DOHH2 (cell line): Measurements from ENCODE around the gene ZNF451.
"Not testable (repeated sequence)": the region's sequence is repeated elsewhere in the genome, so short reads cannot be mapped to it uniquely, and the experiment has no call there.

Experiments used
- H3F3A ChIP-seq: fragments of 200-600 bp; sonication (generic), shearing (Covaris generic); 2 replicates; pipeline ENCODE4 v1.6.0; 2016; ENCODE audit warnings: antibody characterized with exemption, mild to moderate bottlenecking; ENCODE audit not compliant: control insufficient read depth, insufficient read depth
- H3K27ac ChIP-seq: fragments of 200-600 bp; sonication (generic); 2 replicates; pipeline ENCODE4 v1.5.1; 2014; ENCODE audit warnings: low read depth, mild to moderate bottlenecking, low read length, moderate library complexity
- H3K27me3 ChIP-seq: fragments of 200-600 bp; sonication (generic); 2 replicates; pipeline ENCODE4 v1.6.1; 2014; ENCODE audit warnings: mild to moderate bottlenecking, low read length, mixed read lengths; ENCODE audit not compliant: control insufficient read depth
- H3K36me3 ChIP-seq: fragments of 200-600 bp; sonication (generic); 2 replicates; pipeline ENCODE4 v1.6.1; 2014; ENCODE audit warnings: mild to moderate bottlenecking, low read length, moderate library complexity, mixed read lengths; ENCODE audit not compliant: control insufficient read depth
- H3K4me1 ChIP-seq: fragments of 200-600 bp; sonication (generic); 2 replicates; pipeline ENCODE4 v1.6.1; 2014; ENCODE audit warnings: mild to moderate bottlenecking, low read length, mixed read lengths; ENCODE audit not compliant: control insufficient read depth
- H3K4me2 ChIP-seq: fragments of 200-600 bp; sonication (generic); 2 replicates; pipeline ENCODE4 v1.6.0; 2014; ENCODE audit warnings: mild to moderate bottlenecking, low read length, moderate library complexity
- H3K4me3 ChIP-seq: fragments of 200-600 bp; sonication (generic); 2 replicates; pipeline ENCODE4 v1.5.1; 2014; ENCODE audit warnings: mild to moderate bottlenecking, low read length, mixed read lengths
- H3K79me2 ChIP-seq: fragments of 200-600 bp; sonication (generic); 2 replicates; pipeline ENCODE4 v1.6.1; 2014; ENCODE audit warnings: mild to moderate bottlenecking, low read length, mixed read lengths; ENCODE audit not compliant: control insufficient read depth
- H3K9me2 ChIP-seq: fragments of 200-600 bp; sonication (generic); replicated peaks from 2 replicates; pipeline ENCODE4 v1.6.1; 2014; ENCODE audit warnings: mild to moderate bottlenecking, low read length, mixed read lengths; ENCODE audit not compliant: control insufficient read depth
- H3K9me3 ChIP-seq: fragments of 200-600 bp; sonication (generic); 2 replicates; pipeline ENCODE4 v1.6.1; 2014; ENCODE audit warnings: antibody characterized with exemption, low read length, mixed read lengths; ENCODE audit not compliant: control insufficient read depth, insufficient read depth
- H4K20me1 ChIP-seq: fragments of 200-600 bp; sonication (generic); 2 replicates; pipeline ENCODE4 v1.6.0; 2014; ENCODE audit warnings: low read depth, mild to moderate bottlenecking, antibody characterized with exemption, low read length, moderate library complexity; ENCODE audit not compliant: control insufficient read depth, insufficient read depth
- CTCF ChIP-seq: fragments of 200-600 bp; sonication (generic); IDR thresholded peaks from one replicate; pipeline ENCODE4 v1.5.1; 2014; ENCODE audit warnings: antibody characterized with exemption, mild to moderate bottlenecking, low read depth, low read length; ENCODE audit not compliant: poor library complexity, severe bottlenecking
- EZH2phosphoT487 ChIP-seq: fragments of 200-600 bp; sonication (generic); IDR thresholded peaks from 2 replicates; pipeline ENCODE4 v1.6.1; 2017; ENCODE audit warnings: borderline replicate concordance, mild to moderate bottlenecking, antibody characterized with exemption, low read length, moderate library complexity, mixed read lengths

ZNF451 gene

GRCh38 chr6:57047859-57048258 is 42.1 kb upstream of the ZNF451 start:
- not testable (repeated sequence) for H3K9me2 ChIP-seq, H3K27me3 ChIP-seq, H3K27ac ChIP-seq, H3K9me3 ChIP-seq, H3F3A ChIP-seq
- Histone ChIP-seq H3K79me2 (peaks cover 39% of the 10 kb centered on the region), H3K4me3 (peak overlapping the region; percentile 63), H4K20me1 (peaks cover 15% of the 10 kb centered on the region; the same call in 1 of the 2 replicates), H3K4me2 (peak overlapping the region; percentile 74), H3K4me1 (peaks cover 27% of the 10 kb centered on the region), H3K36me3 (peaks cover 46% of the 10 kb centered on the region)

GRCh38 chr6:57048577-57048976 is 41.4 kb upstream of the ZNF451 start:
- Histone ChIP-seq H3F3A (no peaks in the 10 kb centered on the region; the same call in 1 of the 2 replicates), H3K27me3 (no peaks in the 10 kb centered on the region), H4K20me1 (peaks cover 15% of the 10 kb centered on the region; the same call in 1 of the 2 replicates), H3K4me1 (peaks cover 27% of the 10 kb centered on the region), H3K36me3 (peaks cover 52% of the 10 kb centered on the region), H3K4me2 (peak overlapping the region; percentile 74), H3K27ac (no peak overlapping the region), H3K4me3 (peak overlapping the region; percentile 63), H3K79me2 (peaks cover 39% of the 10 kb centered on the region), H3K9me3 (0 out of 2 replicates have a peak, but pooled peaks cover 3% of the 10 kb centered on the region), H3K9me2 (no peaks in the 10 kb centered on the region)
- TF ChIP-seq CTCF (no peak), EZH2phosphoT487 (no peak)

GRCh38 chr6:57063847-57064246 is 26.1 kb upstream of the ZNF451 start:
- H3K4me3 ChIP-seq: no peak overlapping the region
- H3K9me2 ChIP-seq: no peaks in the 10 kb centered on the region
- peaks cover 16% of the 10 kb centered on the region for H3K4me1 ChIP-seq
- H3K9me3 ChIP-seq: no peaks in the 10 kb centered on the region
- H3K27ac ChIP-seq: no peak overlapping the region
- H3K36me3 ChIP-seq: peaks cover 13% of the 10 kb centered on the region
- no peak overlapping the region for H3K4me2 ChIP-seq
- no peaks in the 10 kb centered on the region for H4K20me1 ChIP-seq
- no peak for TF ChIP-seq CTCF
- TF ChIP-seq EZH2phosphoT487: no peak
- no peaks in the 10 kb centered on the region for H3K27me3 ChIP-seq
- H3F3A ChIP-seq: peaks cover 3% of the 10 kb centered on the region; the same call in 1 of the 2 replicates
- H3K79me2 ChIP-seq: no peaks in the 10 kb centered on the region

GRCh38 chr6:57064809-57065208 is 25.2 kb upstream of the ZNF451 start:
- peaks cover 8% of the 10 kb centered on the region for H3K36me3 ChIP-seq
- H3K27ac ChIP-seq: no peak overlapping the region
- no peak overlapping the region for H3K4me3 ChIP-seq
- H3K9me2 ChIP-seq: no peaks in the 10 kb centered on the region
- H3K27me3 ChIP-seq: no peaks in the 10 kb centered on the region
- peaks cover 3% of the 10 kb centered on the region; the same call in 1 of the 2 replicates for H3F3A ChIP-seq
- H4K20me1 ChIP-seq: no peaks in the 10 kb centered on the region
- no peaks in the 10 kb centered on the region for H3K9me3 ChIP-seq
- no peak for TF ChIP-seq EZH2phosphoT487
- no peak for TF ChIP-seq CTCF
- no peaks in the 10 kb centered on the region for H3K79me2 ChIP-seq
- H3K4me1 ChIP-seq: peaks cover 16% of the 10 kb centered on the region
- 0 out of 2 replicates have a peak overlapping the region, but pooled peaks have one; percentile 5 for H3K4me2 ChIP-seq
